Osteoblast (primary cell): ENCODE data around the gene PPP1R10. TPM values are rescaled to one million over a fixed set of nuclear protein-coding genes. Genes with fewer than 3 reads are reported as not detected.

Experiments
- DNase-seq: peaks from one replicate; pipeline ENCODE4 v3.0.0; 2011; ENCODE audit warnings: low spot score, mixed read lengths; ENCODE audit not compliant: insufficient read length; ENCODE audit errors: missing footprints
- H2AFZ ChIP-seq: 2 replicates; pipeline ENCODE4 v1.6.0; 2011; ENCODE audit warnings: mild to moderate bottlenecking, low read length
- H3K27ac ChIP-seq: 2 replicates; pipeline ENCODE4 v1.5.1; 2011; ENCODE audit warnings: mild to moderate bottlenecking, low read depth, low read length, moderate library complexity
- H3K27me3 ChIP-seq: 2 replicates; pipeline ENCODE4 v1.6.0; 2012; ENCODE audit warnings: mild to moderate bottlenecking, control low read depth, inconsistent platforms, low read length, moderate library complexity; ENCODE audit not compliant: insufficient read depth
- H3K36me3 ChIP-seq: 2 replicates; pipeline ENCODE4 v1.5.1; 2011; ENCODE audit warnings: mild to moderate bottlenecking, low read length, control low read depth, moderate library complexity; ENCODE audit not compliant: insufficient read depth
- H3K4me1 ChIP-seq: 2 replicates; pipeline ENCODE4 v1.5.1; 2011; ENCODE audit warnings: mild to moderate bottlenecking, low read length, control low read depth, moderate library complexity; ENCODE audit not compliant: insufficient read depth
- H3K4me2 ChIP-seq: 2 replicates; pipeline ENCODE4 v1.6.0; 2011; ENCODE audit warnings: mild to moderate bottlenecking, low read length; ENCODE audit not compliant: insufficient read depth
- H3K4me3 ChIP-seq: fragments of 200-600 bp; sonication (generic); 3 replicates; pipeline ENCODE4 v1.5.1; 2012; ENCODE audit warnings: mild to moderate bottlenecking, low read length, inconsistent platforms; ENCODE audit not compliant: insufficient read depth
- H3K79me2 ChIP-seq: 2 replicates; pipeline ENCODE4 v1.6.0; 2012; ENCODE audit warnings: mild to moderate bottlenecking, low read length, control low read depth, inconsistent platforms; ENCODE audit not compliant: insufficient read depth
- H3K9me3 ChIP-seq: 2 replicates; pipeline ENCODE4 v1.5.1; 2011; ENCODE audit warnings: low read depth, low read length, control low read depth
- H4K20me1 ChIP-seq: 2 replicates; pipeline ENCODE4 v1.6.0; 2012; ENCODE audit warnings: mild to moderate bottlenecking, low read length, control low read depth; ENCODE audit not compliant: insufficient read depth
- total RNA-seq: library from RNA; depleted of rRNA; stranded (reverse); fragments of >200 nt; gene quantifications from 2 replicates; pipeline ENCODE4 v1.2.3, GENCODE V29; 2012
- TF ChIP-seq, protein P1 (sequence below): IDR thresholded peaks from 2 replicates; pipeline ENCODE4 v1.5.1; 2011; ENCODE audit warnings: mild to moderate bottlenecking, low read depth, low read length, moderate library complexity; ENCODE audit errors: extremely low read depth

PPP1R10 gene
- total RNA-seq, 1 donor, result 29.0 TPM

DNA sequence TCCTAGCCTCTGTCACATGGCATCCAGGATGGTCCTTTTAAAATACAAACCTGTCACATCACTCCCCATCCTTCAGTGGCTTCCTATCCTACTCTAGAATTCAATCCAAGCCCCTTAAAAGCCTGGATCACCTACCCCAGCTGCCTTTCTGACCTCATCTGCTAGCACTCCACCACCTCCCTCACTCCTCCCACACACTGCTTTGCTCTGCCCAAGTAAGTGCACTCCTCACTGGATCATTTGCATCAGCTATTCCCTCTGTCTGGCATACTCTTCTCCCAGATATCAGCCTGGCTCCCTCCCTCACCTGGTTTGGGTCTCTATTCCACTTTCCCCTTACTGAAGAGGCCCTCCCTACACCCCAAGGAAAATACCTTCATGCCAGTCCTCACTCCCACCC lies 40.4 kb upstream of the PPP1R10 start:
- H3K27me3 ChIP-seq, result no peaks in the 10 kb centered on the region
- H2AFZ ChIP-seq, result no peak overlapping the region
- TF ChIP-seq, protein P1, sequence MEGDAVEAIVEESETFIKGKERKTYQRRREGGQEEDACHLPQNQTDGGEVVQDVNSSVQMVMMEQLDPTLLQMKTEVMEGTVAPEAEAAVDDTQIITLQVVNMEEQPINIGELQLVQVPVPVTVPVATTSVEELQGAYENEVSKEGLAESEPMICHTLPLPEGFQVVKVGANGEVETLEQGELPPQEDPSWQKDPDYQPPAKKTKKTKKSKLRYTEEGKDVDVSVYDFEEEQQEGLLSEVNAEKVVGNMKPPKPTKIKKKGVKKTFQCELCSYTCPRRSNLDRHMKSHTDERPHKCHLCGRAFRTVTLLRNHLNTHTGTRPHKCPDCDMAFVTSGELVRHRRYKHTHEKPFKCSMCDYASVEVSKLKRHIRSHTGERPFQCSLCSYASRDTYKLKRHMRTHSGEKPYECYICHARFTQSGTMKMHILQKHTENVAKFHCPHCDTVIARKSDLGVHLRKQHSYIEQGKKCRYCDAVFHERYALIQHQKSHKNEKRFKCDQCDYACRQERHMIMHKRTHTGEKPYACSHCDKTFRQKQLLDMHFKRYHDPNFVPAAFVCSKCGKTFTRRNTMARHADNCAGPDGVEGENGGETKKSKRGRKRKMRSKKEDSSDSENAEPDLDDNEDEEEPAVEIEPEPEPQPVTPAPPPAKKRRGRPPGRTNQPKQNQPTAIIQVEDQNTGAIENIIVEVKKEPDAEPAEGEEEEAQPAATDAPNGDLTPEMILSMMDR, result no peak
- H3K4me2 ChIP-seq, result no peak overlapping the region
- H3K27ac ChIP-seq, result no peak overlapping the region
- H3K4me1 ChIP-seq, result no peaks in the 10 kb centered on the region
- no peak for DNase-seq
- no peaks in the 10 kb centered on the region for H3K79me2 ChIP-seq
- H3K36me3 ChIP-seq, result peaks cover 80% of the 10 kb centered on the region
- no peaks in the 10 kb centered on the region for H3K9me3 ChIP-seq
- H3K4me3 ChIP-seq, result no peak overlapping the region
- H4K20me1 ChIP-seq, result no peaks in the 10 kb centered on the region

DNA sequence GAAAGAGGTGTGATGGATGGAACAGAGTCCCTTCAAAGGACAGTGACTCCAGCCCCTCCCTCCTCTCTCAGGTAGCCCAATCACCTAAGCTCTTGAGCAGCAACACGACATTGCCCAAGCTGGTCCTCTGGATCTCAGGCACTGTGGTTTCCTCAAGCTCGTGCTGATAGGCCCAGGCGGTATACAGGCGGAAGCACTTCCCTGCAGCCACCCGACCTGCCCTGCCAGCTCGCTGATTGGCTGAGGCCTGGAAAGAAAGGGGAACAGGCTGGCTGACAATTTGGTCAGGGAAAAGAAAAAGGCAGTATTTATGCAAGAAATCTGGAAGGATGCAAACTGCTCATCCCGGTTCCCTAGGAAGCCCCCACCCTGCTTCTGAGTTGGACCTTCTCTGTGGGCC lies 39.5 kb upstream of the PPP1R10 start:
- Histone ChIP-seq H3K27me3 (no peaks in the 10 kb centered on the region), H3K36me3 (peaks cover 81% of the 10 kb centered on the region), H3K4me2 (no peak overlapping the region), H3K4me1 (no peaks in the 10 kb centered on the region), H3K79me2 (no peaks in the 10 kb centered on the region), H2AFZ (no peak overlapping the region), H4K20me1 (no peaks in the 10 kb centered on the region), H3K4me3 (no peak overlapping the region), H3K9me3 (no peaks in the 10 kb centered on the region), H3K27ac (no peak overlapping the region)
- TF ChIP-seq, protein P1, result no peak
- DNase-seq, result peak; percentile 31

DNA sequence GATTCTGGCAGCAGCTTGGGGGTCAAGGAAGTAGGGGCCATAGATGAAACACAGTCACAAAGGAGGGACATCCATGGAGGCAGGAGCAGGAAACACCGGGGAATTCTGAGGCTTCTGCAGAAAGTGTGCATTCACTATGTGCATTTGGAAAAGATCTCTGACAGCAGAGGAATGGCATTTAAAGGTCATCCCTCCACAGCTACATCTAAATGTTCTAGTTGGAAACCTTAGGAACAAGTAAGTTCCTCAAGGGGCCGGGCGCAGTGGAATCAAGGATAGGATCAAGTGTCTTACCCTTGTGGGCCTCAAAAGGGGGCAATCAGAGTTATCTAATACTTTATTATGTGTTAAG lies 38.7 kb upstream of the PPP1R10 start:
- no peaks in the 10 kb centered on the region for H4K20me1 ChIP-seq
- H3K36me3 ChIP-seq, result peaks cover 88% of the 10 kb centered on the region
- DNase-seq, result peak; percentile 45
- no peaks in the 10 kb centered on the region for H3K79me2 ChIP-seq
- H3K27me3 ChIP-seq, result no peaks in the 10 kb centered on the region
- no peak overlapping the region for H3K27ac ChIP-seq
- TF ChIP-seq, protein P1, result no peak
- H3K9me3 ChIP-seq, result no peaks in the 10 kb centered on the region
- H3K4me1 ChIP-seq, result no peaks in the 10 kb centered on the region
- H3K4me3 ChIP-seq, result no peak overlapping the region
- H2AFZ ChIP-seq, result no peak overlapping the region
- H3K4me2 ChIP-seq, result no peak overlapping the region

DNA sequence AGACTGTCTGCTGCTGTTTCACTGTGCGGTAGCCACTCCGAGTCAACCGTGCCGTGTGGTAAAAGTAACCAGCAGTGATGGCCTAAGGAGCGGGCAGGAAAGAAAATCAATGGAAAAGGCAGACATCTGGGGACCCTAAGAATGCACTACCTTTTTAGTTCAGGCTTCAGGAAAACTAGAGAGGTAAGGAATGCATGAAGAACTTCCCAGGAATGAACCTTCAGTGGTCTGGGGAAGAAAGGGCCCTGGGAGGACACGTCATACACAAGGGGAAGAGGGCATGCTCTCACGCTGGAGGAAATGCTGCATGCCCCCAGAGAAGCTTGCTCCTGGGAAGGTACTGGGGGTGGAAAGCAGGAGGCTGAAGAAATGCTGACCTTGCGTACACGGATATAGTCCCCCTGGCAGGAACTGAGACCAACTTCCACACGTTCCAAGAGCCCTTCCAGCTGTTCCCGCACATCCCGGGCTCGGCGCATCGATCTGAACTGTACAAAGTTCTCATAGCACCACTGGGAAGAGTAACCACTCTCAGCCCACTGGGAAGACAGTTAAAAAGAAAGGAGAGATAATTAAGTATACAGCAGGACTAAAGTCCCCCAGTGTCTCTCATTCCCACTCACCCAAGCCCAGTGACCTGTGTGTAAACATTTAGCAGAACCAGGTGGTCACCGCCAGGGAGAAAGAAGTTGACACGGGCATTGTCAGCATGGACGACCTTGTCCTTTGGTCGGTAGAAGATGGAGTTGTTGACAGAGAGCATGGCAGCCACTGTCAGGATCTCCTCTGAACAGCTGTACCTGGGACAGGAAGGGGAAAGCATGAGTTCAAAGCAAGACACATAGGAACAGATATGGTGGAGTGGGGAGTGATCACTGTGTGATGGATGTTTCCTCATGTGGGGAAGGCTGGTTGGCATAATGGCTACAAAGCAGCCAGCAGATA lies 38.0 kb upstream of the PPP1R10 start:
- no peaks in the 10 kb centered on the region for H4K20me1 ChIP-seq
- no peaks in the 10 kb centered on the region for H3K27me3 ChIP-seq
- H3K4me2 ChIP-seq, result no peak overlapping the region
- H2AFZ ChIP-seq, result no peak overlapping the region
- H3K4me1 ChIP-seq, result no peaks in the 10 kb centered on the region
- no peak overlapping the region for H3K27ac ChIP-seq
- no peaks in the 10 kb centered on the region for H3K79me2 ChIP-seq
- DNase-seq, result peak; percentile 37
- H3K4me3 ChIP-seq, result no peak overlapping the region
- TF ChIP-seq, protein P1, result no peak
- no peaks in the 10 kb centered on the region for H3K9me3 ChIP-seq
- H3K36me3 ChIP-seq, result peaks cover 83% of the 10 kb centered on the region
